Ammon's horn (tissue), 1 donor: ENCODE results near the gene CHTF18.
"Not testable (repeated sequence)": the region's sequence is repeated elsewhere in the genome, so short reads cannot be mapped to it uniquely, and the experiment has no call there.

Experiments
- DNase-seq: peaks from one replicate; pipeline ENCODE4 v3.0.0-alpha.2; 2016; ENCODE audit warnings: low spot score

CHTF18 gene

DNA sequence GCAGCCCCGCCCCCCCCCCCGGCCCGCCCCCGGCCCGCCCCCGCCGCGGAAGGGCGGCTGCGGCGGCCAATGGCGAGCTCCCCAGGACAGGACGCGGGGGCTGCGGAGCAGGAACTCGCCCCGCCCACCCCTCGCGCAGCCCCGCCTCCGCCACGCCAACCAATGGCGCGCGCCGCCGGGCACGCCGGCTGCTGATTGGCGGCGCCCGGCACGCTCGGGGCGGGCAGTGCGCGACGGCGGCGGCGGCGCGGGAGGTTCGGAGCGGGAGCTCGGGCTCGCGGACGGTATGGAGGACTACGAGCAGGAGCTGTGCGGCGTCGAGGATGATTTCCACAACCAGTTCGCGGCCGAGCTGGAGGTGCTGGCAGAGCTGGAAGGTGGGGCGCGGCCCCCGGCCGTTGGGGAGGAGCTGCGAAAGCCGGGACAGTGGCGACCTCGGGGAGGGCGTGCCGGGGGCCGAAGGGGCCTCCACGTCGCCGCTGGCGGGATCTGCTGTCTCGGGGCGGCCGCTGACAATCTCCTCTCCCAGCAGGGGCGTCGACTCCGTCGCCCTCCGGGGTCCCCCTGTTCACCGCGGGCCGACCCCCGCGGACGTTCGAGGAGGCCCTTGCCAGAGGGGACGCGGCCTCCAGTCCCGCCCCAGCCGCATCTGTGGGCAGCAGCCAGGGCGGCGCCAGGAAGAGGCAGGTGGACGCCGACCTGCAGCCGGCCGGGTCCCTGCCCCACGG, at the start of gene CHTF18:
CHTF18 (plus strand) TSS at position 222 of the 728 bp plus-strand sequence; CDS start at position 287, 65 bp downstream.
- peak; percentile 94 for DNase-seq

DNA sequence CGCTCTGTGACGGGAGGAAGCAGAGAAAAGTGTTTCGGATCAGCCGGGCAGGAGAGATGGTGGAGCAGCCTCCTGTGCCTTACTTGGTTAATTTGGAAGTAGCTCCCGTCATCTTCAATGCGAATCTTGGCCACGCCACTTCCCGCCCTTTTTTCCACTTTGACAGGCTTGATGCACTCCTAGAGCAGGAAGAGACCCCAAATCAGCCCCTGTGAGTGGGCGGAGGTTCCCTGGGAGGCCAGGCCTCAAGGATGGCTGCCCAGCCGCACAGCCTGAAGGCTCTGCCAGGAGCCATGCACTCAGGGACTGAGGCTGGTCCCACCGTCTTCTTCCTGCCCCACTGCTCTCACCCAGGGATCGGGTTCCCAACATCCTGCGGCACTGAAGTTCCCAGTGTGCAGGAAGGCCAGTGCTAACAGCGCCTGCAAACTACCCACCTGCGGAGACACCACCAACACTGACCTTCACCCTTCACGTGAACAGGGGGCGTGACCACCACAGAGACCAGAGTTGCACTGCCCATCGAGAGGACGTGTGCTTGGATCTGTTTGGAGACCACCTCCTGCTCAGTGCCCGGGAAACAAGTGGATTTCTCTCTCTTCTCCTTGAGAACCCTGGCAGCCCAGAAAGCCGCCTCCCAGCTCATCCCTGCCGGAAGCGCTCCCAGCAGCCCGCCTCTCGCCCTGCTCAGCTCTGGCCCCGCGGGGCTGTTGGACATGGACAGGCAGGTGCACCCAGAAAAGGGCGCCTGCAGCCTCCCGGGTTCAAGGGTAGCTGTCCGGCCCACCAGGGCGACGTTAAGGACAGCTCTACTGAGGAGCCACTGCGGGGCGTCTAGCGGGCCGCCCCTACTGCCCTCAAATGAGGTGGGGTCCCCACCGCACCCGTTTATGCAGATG, 48.6 kb upstream of the CHTF18 start:
- DNase-seq, result no peak

DNA sequence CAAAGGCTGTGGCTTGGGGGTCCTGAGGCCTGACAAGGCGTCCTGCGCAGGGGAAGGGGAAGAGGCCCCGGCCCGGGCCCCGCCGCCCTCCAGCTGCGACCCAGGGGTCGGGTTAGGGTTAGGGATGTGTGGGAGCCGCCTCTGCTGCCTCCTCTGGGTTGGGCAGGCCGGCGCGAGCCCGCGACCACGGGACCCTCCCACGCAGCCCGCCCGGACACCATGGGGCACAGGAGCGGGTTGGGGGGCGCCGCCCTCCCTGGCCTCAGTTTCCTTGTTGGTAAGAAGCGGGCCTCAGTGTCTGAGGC, 48.0 kb upstream of the CHTF18 start:
- no peak for DNase-seq

DNA sequence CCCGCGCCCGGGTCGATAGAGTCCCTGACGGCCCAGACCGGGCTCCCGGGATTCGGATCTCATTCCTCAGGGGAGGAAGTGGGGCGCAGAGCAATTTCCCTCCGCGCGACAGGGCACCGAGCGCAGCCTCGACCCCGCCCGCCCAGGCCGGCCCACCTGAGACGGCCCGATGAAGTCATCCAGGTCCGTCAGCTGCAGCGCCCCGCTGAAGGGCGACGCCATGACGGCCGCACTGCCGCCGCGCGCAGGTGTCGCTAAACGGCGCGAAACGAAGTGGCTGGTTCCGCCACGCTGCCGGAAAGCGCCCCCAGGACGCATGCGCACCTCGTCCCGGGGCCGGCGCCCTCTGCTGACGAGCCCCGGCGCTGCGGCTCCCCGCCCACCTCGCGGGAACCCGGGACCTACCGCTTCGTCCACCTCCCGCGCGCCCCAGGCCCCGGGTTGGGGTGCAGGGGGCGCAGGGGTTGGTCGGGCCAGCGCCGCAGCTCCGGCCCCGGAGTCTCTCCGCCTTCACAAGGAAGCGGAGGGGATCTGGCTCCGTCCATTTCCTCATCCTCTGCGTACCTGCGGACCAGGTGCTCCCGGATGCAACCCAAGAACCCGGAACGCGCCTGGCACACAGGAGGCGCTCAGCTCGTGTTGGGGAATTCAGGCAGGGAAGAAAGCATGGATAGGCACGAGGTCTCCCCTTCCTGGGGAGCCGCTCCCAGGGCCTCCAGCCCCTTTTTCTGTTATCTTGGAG, 47.5 kb upstream of the CHTF18 start, which contains the start of gene CIAO3:
CIAO3 (minus strand) TSS at position 234 of the 742 bp plus-strand sequence; CDS start at position 222, 12 bp downstream.
- DNase-seq, result peak; percentile 86

DNA sequence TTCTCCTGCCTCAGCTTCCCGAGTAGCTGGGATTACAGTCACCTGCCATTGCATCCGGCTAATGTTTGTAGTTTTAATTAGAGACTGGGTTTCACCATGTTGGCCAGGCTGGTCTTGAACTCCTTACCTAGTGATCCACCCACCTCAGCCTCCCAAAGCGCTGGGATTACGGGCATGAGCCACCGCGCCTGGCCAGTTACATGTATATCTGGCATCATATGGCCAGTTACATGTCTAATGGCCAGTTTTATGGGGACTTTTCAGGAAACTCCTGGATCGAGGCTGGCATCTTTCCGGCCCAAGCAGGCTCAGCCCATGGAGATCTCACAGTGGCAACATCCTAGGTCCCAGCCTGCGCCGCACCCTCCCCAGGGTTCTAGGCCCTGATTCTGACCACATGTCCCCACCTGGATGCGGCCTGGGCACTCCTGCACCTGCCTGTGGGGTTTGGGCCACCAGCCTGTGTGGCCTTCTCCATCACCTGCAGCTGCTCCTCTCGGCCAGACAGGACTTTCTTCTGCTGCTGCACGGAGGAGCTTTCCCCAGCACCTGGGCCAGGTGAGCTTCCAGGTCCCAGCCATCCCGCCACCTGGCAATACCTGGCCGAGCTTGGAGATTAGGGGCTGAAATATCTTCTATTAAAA, 46.3 kb upstream of the CHTF18 start:
- no peak for DNase-seq

DNA sequence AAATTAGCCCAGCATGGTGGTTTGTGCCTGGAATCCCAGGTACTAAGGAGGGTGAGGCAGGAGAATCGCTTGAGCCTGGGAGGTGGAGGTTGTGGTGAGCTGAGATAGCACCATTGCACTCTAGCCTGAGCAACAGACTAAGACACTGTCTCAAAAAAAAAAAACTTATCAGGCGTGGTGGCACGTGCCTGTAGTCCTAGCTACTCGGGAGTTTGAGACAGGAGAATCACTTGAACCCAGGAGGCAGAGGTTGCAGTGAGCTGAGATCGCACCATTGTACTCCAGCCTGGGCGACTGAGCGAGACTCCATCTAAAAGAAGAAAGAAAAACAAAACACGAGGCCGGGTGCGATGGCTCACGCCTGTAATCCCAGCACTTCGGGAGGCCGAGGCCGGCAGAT, 45.5 kb upstream of the CHTF18 start:
- DNase-seq, result not testable (repeated sequence)

DNA sequence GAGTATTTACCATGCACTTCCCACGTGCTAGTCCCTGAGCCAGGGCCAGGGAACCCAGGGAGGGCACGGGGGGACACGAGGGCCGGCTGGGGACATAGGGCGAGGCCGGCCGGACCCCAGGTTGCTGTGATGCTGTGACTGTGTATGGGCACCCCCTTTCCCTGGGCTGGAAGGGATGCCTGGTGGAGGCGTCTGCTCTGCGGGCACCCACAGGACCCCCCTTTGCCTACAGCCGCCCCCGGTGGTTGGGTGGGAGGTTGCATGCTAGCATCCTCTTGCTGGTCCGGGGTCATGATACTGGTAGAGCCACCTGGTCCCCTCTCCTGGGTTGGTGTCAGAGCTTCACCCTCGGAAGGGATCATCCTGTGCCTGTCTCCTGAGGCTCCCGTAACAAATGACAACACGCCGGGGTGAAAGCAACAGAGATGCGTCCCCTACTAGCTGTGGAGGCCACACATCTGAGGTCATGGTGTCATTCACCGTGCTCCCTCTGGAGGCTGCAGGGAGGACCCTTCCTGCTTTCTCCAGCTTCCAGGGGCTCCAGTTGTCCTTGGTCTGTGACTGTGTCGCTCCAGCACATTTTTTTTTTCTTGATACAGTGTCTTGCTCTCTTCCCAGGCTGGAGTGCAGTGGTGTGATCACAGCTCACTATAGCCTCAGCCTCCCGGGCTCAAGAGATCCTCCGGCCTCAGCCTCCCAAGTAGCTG, 44.5 kb upstream of the CHTF18 start:
- no peak for DNase-seq

DNA sequence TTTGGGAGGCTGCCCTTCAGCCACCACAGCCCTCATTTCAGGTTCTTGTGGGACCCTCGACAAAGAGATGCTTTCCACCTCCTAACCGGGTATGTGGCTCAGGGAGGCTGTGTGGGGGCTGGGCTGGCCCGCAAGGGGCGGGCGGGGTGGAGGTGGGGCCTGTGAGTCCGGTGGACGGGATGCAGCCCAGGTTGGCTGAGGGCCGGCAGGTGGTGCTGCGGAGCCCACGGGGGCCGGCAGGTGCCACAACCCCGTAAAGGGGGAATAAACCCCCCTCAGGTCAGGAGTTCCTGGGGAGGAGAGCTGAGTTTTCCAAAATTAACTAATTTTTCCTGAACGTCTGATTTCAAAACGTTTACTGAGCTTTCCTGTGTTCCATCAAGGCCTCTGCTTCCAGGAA, 42.7 kb upstream of the CHTF18 start:
- DNase-seq, result no peak

DNA sequence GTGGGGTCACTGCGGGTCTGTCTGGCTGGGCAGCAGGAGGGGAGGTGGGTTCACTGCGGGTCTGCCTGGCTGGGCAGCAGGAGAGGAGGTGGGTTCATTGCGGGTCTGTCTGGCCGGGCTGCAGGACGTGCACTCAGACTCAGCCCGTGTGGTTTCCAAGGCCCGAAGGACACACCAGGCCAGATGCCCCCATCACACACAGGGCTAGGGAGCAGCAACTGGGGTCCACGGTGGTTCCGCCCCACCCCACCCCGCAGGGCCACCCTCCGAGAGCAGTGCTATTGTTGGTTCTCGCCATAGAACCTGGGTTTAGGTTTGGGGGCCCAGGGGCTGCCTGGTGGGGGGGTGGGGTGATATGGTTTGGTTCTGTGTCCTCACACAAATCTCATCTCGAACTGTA, 41.8 kb upstream of the CHTF18 start:
- no peak for DNase-seq

DNA sequence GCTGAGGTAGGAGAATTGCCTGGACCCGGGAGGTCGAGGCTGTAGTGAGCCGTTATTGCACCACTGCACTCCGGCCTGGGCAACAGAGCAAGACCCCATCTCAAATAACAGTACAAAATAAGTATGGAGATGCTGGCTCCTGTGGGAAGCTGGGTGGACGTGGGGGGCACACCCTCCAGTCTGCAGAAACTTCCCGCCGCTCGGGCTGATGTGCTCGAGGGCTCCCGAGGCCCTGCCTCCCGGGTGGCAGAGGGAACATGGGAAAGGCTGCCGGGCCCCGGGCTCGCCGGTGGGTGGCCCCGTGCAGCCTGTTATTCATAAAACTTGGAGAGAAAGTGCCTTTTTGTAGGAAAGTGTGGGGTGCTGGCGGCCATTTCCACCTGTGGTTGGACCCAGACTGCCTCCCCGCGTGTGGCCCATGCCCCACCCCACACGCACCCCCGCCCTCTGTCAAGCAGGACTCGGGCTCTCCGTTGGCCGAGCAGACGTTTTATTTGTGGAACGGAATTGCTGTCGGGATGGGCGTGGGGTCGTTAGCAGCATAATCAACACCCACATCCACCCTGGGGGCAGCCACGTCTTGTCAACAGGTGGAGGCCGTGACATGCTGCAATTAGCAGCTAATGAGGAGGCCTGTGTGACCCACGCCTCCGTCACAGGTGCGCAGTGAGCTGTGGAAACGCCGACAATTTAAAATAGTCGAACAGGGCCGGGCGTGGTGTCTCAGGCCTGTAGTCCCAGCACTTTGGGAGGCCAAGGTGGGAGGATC, 40.3 kb upstream of the CHTF18 start:
- no peak for DNase-seq

DNA sequence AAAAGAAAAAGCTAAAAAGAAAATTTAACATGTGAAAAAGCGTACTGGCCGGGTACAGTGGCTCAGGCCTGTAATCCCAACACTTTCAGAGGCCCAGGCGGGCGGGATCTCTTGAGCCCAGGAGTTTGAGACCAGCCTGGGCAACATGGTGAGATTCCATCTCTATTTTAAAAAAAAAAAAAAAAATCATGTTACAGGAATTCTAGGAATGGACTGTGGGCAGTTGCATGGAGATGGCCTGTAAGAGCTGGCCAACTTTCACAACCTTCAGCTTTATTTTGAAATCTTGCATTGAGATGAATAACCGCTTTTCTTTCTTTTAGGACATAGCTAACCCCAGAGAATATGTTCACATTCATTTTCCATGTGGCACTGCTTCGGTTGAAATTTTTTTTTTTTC, 39.4 kb upstream of the CHTF18 start:
- DNase-seq, result no peak

DNA sequence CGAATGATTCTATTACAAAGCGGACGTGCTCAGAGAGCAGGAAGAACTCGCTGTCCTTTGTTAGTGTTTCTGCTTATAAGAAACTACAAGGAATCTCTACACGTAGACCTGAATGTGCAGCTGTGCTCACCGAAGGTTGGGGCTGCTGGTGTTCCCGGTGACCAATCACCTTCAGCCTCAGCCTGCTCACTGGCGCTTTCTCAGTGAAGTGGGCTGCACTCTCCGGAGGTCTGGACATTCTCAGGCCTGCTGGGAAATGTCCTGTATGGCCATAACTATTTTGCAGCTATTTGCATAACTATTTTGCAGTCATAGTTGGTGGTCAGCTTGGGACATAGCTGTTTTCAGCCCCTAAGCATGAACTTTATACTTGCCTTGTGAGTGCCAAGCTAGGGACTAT, 37.9 kb upstream of the CHTF18 start:
- DNase-seq, result no peak

DNA sequence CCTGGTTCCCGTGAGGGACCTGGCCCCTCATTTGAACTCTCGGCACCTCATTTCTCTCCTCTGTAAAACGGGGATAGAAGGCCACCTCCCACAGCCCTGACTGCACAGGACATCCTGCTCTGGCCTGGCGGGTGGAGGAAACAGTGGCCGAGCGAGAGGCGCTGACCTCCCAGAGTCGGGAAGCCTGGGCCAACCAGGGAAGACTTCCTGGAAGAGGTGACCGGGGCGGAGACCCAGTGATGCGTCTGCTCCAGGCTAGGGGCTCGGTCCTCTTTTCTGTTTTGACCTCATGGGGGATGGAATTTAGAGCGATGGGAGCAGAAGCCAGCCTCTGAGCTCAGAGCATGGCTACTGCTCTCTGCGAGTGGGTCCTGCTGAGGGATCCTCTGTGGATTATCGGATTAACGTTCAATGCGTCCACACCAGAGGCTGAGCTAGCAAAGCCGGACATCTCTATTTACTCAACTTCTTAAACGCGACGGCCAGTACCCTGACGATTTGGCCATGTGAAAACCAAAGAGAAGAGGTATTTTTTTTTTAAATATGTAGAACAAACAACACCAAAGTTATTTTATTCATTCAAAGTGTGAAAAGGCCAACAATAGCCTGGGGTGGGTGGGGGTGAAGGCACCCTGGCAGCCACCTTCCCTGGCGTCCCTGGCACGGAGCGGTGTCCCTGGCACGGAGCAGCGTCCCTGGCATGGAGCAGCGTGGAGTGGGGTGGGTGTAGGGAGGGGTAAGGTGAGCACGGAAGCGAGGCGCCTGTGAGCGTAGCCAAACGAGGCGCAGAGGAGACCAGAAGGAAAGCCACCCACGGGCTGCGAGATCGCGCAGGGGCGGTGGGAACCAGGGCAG, 37.0 kb upstream of the CHTF18 start:
- peak; percentile 39 for DNase-seq

DNA sequence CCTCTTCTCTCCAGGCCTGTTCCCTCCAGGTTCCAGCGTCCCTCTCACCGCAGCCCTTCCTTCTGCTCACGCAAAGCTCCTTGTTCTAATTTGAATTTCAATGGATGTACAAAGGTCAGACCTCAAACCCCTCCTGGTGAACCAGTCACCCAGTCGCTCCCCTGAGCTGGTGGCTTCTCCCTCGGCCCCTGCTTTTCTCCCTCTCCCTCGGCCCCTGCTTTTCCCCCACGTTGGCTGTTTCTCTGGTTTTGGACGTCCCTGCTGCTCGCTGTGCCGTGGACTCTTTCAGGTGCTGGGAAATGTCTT, 36.5 kb upstream of the CHTF18 start:
- DNase-seq, result no peak

DNA sequence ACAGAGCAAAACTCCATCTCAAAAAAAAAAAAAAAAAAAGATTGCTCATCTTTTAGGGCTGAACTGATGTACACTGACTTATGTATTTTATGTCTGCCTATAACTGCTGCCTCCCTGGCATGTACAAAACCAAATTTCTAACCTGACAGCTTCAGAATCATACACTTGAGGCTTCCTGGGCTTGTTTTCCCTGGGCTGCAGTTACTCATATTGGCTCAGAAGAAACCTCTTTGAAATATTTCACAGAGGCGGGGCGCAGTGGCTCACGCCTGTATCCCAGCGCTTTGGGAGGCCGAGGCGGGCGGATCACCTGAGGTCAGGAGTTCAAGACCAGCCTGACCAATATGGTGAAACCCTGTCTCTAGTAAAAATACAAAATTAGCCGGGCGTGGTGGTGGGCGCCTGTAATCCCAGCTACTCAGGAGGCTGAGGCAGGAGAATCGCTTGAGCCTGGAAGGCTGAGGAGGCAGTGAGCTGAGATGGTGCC, 34.3 kb upstream of the CHTF18 start:
- not testable (repeated sequence) for DNase-seq

DNA sequence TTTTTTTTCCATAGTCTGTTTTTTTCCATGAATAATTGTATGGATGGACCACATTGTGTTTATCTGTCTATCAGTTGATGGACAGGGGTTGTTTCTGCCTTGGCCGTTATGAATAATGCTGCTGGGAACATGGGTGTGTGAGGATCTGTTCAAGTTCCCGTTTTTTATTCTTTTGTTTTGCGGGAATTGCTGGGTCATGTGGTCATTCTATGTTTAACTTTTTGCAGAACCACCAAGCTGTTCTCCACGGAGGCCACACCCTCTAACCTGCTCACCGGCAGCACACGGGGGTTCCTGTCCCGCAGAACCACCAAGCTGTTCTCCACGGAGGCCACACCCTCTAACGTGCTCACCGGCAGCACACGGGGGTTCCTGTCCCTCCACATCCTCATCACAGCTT, 33.8 kb upstream of the CHTF18 start:
- no peak for DNase-seq

DNA sequence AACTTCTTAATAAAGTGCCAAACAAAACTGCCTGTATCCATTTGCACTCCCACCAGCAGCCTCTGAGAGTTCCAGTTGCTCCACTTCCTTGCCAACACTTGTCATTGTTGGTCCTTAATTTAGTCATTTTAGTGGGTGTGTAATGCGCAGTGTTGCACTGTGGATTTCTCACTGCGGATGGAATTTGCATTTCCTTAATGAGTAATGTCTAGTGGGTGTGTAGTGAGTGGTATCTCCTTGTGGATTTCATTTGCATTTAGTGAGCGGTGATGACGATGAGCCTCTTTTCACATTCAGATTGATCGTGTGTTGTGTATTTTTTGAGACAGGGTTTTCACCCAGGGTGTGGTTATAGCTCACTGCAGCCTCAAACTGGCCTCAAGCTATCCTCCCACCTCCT, 32.0 kb upstream of the CHTF18 start:
- DNase-seq, result no peak

DNA sequence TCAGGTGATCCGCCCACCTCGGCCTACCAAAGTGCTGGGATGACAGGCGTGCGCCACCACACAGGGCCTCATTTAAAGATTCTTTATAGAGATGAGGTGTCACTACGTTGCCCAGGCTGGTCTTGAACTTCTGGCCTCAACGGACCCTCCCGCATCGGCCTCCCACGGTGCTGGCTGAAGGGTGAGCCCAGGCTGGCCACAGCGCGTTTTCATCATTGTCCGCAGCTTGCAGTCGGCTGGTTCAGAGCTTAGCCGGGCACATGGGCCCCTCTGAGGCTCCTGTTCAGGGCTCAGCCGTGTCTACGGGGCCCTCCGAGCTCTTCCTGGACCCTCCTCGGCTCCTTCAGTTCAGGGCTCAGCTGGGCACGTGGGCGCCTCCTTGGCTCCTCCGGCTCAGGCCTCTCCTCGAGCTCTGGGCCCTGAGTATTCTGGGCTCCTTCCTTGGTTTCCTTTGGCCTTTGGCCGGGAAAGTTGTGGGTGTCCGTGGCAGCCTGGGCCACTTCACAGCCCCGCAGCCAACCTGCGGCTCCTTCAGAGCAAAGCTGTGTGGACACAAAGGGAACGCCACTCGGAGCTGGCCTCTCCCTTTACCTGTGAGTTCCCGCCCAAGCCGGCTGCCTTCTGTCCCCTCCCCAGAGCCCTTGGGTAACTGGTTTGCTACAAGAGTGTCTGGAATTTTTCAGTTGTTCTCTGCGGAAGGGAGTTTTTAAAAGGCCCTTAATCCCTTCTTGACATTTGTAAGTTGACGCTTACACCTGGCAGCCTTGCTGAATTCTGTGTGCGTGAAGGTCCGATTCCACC, 29.1 kb upstream of the CHTF18 start:
- DNase-seq, result no peak

DNA sequence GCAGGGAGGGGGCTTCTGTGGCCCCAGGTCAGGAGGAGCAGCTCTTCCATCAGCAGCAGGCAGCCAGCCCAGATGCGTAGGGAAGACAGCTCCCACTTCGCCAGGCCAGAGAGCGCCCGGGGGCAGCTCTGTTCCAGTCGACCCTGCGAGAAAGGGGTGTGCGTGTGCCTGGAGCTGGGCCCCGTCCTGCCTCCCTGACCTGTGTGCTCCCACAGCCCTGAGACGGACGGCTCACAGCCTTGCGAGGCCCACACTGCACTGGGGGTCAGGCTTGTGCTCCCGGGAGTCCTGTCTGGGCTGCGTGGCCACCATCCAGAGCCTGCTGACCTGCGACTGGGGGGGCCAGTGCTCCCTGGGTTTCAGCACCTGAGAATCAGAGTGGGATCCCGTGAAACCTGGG, 28.4 kb upstream of the CHTF18 start:
- DNase-seq, result no peak
